HG03196 (cell line): ENCODE data around the gene PRXL2A.
"Not testable (repeated sequence)": the region's sequence is repeated elsewhere in the genome, so short reads cannot be mapped to it uniquely, and the experiment has no call there.

ENCODE experiments used
- ATAC-seq: cut with Tn5 transposase; IDR thresholded peaks from one replicate; pipeline ENCODE4 v1.9.1; 2021; ENCODE audit not compliant: unreplicated experiment

The PRXL2A gene

GRCh38 chr10:80473692-80474596 is 65.6 kb downstream of the PRXL2A start:
- no peak for ATAC-seq

- ATAC-seq: no peak
These were observed 66.2 kb downstream of the PRXL2A start for GRCh38 chr10:80474597-80474910.

GRCh38 chr10:80474941-80475340 is 66.6 kb downstream of the PRXL2A start:
- no peak for ATAC-seq

GRCh38 chr10:80475641-80476040 is 67.3 kb downstream of the PRXL2A start:
- not testable (repeated sequence) for ATAC-seq

DNA sequence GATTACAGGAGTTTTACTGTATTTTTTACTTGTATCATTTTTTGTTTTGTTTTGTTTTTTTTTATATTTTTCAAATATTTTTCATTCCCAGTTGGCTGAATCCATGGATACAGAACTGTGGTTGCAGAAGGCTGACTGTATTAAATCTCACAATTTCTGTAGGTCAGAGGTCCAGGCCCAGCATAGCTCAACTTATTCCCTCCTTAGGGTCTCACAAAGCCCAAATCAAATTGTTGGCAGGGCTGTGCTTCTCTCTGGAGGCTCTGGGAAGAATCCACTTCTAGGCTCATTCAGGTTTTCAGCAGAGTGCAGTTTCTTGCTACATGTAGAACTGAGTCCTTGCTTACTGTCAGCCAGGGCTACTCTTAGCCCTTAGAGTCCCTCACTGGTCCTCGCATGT is 68.3 kb downstream of the PRXL2A start:
- no peak for ATAC-seq

DNA sequence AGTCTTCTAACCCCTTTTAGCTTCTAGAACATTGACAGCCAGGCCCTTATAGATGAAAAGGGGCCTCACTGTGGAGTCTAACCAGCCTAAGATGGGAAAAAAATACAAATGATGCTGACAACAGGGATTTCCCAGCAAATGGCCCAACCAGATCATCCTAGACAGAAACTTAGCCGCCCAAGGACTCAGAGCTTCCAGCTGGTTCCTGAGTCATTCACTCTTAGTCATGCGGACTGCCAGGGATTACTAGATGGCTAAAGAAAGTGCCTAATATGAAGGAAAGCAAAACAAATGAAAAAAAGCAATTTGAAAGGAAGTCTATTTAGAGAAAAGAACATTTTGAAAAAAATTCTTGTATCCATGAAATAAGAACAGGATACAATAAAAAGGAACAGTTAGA is 69.5 kb downstream of the PRXL2A start:
- ATAC-seq: no peak

GRCh38 chr10:80480373-80480772 is 72.0 kb downstream of the PRXL2A start:
- ATAC-seq: not testable (repeated sequence)

- ATAC-seq: no peak
These were observed 72.5 kb downstream of the PRXL2A start for GRCh38 chr10:80480852-80481251.

GRCh38 chr10:80484243-80484642 is 75.9 kb downstream of the PRXL2A start:
- no peak for ATAC-seq

DNA sequence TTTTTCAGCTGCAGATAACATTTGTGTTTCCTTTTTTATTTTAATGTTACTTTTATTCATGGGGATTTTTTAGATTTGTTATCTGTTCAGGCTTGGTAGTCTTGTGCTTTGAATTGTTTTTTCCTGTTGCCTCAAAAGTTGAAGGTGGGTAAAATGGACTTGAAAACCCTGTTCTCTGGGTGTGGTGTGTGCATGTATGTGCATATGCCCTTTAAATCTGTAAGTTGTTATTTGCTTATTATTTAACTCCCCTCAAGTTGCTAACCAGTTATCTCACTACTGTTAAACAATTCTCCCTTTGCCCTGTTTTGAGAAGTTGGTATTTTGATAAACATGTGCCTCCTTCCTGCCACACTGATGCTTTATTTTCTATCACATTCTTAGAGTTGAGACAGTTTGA is 76.3 kb downstream of the PRXL2A start:
- ATAC-seq: no peak

DNA sequence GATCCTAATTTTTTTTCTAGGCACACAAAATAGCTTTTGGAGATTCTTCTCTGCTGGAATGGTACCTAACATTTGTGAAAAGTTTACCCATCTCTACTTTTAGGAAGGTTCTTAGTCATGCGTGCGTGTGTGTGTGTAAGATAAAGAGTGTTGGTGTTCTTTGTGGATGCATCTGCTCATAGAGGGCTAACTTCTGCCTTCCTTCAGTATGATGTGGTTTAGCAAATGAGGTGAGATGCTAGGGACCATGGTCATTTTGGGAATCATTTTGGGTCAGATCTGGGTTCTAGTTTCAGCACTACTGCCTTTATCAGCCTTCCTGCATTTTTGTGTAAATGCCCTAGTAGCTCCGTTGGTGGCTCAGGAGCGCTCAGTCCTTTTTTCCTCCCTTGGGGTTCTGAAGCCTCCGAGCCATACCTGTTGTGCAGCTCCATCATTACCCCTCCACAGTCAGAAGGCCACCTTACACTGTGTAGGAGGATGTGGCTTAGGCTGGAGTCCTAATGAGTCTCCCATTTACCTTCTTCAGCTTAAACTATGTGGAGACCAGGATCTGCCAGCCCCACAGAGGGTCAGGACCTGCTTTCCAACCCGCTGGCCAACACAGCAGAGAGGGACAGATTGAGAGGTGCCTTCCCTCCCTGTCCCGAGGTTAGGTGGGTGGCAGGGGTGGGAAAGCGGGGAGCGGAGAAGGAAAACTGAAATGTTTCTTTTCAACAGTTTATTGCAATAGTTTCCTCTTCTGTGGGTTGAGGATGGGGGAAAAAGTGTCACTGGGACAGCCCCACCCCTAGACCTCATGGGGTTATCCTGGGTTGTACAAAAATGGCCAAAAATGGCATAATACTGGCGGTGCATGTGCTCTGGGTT is 77.0 kb downstream of the PRXL2A start:
- no peak for ATAC-seq

DNA sequence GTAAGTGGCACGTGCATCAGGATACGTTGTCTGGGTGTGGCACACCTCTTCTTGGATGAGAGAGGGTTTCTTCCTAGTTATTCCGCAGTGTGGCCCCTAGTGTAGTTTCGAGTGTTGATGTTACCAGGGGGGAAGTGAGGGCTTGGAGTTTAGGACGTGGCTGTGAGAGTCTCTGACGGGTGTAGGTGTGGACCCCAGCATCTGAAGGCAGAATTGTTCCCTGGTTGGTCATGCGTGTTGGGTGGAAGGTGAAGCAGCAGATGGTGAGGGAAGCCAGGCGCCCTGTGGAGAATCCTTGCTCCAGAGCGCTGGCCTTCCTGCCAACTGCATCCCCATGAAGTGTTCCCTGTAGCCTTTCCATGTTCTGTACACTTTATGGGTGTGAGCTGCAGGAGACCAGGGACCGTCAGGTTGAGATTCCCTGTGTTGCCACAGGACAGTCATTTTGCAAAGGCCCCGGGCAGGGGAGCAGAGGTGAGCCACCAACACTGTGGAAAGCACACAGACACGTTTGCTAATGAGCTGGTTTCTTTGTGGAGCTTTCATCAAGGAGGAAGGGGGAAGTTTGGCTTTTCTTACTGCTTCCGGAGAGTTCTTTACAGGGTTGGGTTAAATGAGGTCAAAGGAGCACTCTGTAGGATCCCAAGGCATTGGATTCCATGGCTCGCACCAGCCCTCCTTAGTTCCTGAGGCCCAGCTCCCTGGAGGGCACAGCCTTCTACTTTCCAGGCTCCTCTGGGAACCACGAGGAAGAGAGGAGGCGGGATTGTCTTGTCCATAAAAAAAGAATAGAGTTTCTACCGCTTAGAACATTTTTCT is 77.8 kb downstream of the PRXL2A start:
- ATAC-seq: no peak
